ENCODE results near the gene MYO15B. TPM values are rescaled to one million over a fixed set of nuclear protein-coding genes. Genes with fewer than 3 reads are reported as not detected.

The MYO15B gene
- total and polyA plus RNA-seq, 2 of the 13 experiments (the other 11 are each of a cell fraction or from before 2014, with no cell fraction given) = 2.8 to 8.1 TPM

DNA sequence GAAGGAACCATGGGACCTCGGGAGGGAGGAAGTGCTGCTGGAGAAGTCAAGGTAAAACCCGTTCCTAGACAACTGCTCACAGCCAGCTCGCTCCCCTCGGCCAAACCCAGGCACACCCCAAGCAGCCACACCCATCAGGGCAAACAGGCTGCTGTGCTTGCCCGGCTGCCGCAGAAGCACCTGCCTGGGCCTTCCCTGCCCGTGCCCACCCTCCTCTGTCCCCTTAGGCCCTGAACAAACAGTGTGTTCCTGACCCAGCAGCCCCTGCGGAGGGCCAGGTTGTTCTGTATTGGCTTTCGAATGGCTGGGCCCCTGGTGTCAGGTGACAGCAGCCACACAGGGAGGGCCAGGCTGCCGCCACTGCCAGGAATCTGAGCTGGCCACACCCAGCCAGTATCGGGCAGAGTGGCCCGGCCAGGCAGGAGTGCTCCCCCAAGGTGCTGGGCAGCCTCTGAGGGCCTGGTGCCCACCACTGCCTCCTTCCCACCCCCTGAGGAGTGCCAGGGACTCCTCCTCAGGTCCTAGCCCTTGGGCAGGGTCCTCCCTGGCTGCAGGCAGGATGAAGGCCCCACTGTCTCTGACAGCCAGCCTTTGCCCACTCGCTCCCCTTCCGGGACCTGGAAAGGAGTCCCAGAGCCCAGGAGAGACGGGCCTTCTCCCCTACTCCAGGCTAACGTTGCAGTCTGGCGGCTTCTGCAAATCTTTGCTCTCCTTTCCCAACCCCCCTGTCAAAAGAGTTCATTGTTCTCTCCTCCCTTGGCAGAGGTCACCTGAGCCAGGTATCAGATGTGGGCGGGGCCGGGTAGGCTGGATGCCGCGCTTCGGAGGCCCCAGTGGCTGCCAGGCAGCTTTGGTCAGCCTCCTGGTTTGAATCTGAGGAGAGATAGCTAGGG is 38.1 kb upstream of the MYO15B start (continued):
- TF ChIP-seq, protein P1, sequence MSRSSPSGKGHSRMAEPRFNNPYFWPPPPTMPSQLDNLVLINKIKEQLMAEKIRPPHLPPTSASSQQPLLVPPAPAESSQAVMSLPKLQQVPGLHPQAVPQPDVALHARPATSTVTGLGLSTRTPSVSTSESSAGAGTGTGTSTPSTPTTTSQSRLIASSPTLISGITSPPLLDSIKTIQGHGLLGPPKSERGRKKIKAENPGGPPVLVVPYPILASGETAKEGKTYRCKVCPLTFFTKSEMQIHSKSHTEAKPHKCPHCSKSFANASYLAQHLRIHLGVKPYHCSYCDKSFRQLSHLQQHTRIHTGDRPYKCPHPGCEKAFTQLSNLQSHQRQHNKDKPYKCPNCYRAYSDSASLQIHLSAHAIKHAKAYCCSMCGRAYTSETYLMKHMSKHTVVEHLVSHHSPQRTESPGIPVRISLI (CRISPR knock-in tag; IDR thresholded peaks at IDR 0.05; ENCODE audit: borderline replicate concordance) = no peak; the same call in 1 of the 2 replicates
- TF ChIP-seq TAF1 (CRISPR knock-in tag; IDR thresholded peaks at IDR 0.05) = peak; percentile 61; the same call in 1 of the 2 replicates
- peak; percentile 95 for TF ChIP-seq SIX1 (CRISPR knock-in tag; IDR thresholded peaks at IDR 0.05; ENCODE audit: borderline replicate concordance)
- TF ChIP-seq KDM5B (CRISPR knock-in tag; IDR thresholded peaks at IDR 0.05; ENCODE audit: borderline replicate concordance) = peak; percentile 90
- TF ChIP-seq ZNF44 (CRISPR knock-in tag; IDR thresholded peaks at IDR 0.05) = 0 out of 2 replicates have a peak, but pooled peaks have one; percentile 81
- no peak for TF ChIP-seq CEBPB (IDR thresholded peaks at IDR 0.05; ENCODE audit: borderline replicate concordance, low read depth, low read length)
- TF ChIP-seq, protein P2, sequence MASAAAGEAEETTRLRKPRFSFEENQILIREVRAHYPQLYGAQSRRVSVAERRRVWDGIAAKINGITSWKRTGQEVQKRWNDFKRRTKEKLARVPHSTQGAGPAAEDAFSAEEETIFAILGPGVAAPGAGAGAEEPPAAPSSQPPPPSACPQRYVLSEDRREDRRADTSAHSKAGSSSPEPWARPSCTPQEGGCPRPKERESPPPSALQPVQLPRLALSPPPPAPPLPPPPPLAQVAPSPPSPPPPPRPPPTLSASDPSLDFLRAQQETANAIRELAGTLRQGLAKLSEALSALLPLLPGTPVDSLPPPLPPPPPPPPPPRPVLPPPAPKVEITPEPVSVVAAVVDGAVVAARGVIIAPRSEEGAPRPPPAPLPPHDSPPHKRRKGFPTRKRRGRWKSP (CRISPR knock-in tag; IDR thresholded peaks at IDR 0.05) = peak; percentile 92
- no peak for TF ChIP-seq GZF1 (CRISPR knock-in tag; IDR thresholded peaks at IDR 0.05)
- TF ChIP-seq, protein P3, sequence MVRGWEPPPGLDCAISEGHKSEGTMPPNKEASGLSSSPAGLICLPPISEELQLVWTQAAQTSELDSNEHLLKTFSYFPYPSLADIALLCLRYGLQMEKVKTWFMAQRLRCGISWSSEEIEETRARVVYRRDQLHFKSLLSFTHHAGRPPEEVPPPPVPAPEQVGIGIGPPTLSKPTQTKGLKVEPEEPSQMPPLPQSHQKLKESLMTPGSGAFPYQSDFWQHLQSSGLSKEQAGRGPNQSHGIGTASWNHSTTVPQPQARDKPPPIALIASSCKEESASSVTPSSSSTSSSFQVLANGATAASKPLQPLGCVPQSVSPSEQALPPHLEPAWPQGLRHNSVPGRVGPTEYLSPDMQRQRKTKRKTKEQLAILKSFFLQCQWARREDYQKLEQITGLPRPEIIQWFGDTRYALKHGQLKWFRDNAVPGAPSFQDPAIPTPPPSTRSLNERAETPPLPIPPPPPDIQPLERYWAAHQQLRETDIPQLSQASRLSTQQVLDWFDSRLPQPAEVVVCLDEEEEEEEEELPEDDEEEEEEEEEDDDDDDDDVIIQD (CRISPR knock-in tag; IDR thresholded peaks at IDR 0.05; ENCODE audit: low read depth) = peak; percentile 71; the same call in 1 of the 2 replicates
- no peak for TF ChIP-seq STAG1 (CRISPR knock-in tag; IDR thresholded peaks at IDR 0.05)
- no peak for TF ChIP-seq IKZF4 (CRISPR knock-in tag; IDR thresholded peaks at IDR 0.05; ENCODE audit: borderline replicate concordance, low read depth, not compliant biosample characterization)
- TF ChIP-seq MBD4 (IDR thresholded peaks at IDR 0.05; ENCODE audit: borderline replicate concordance, low read length) = no peak
- TF ChIP-seq SIN3B (IDR thresholded peaks at IDR 0.05; ENCODE audit: low read length) = no peak
- no peak; the same call in 1 of the 2 replicates for TF ChIP-seq GTF3A (CRISPR knock-in tag; conservative IDR thresholded peaks at IDR 0.05)
- TF ChIP-seq ATRX (CRISPR knock-in tag; IDR thresholded peaks at IDR 0.05; ENCODE audit: borderline replicate concordance) = no peak
- TF ChIP-seq NPAS2 (CRISPR knock-in tag; IDR thresholded peaks at IDR 0.05; ENCODE audit: borderline replicate concordance) = no peak
- TF ChIP-seq ZNF605 (CRISPR knock-in tag; IDR thresholded peaks at IDR 0.05) = no peak; the same call in 1 of the 2 replicates
- no peak for TF ChIP-seq TOE1 (CRISPR knock-in tag; IDR thresholded peaks at IDR 0.05)
- no peak for TF ChIP-seq REXO4 (CRISPR knock-in tag; IDR thresholded peaks at IDR 0.05; ENCODE audit: borderline replicate concordance)
- TF ChIP-seq MED8 (CRISPR knock-in tag; IDR thresholded peaks at IDR 0.05; ENCODE audit: insufficient replicate concordance) = peak; percentile 61
- TF ChIP-seq, protein P4, sequence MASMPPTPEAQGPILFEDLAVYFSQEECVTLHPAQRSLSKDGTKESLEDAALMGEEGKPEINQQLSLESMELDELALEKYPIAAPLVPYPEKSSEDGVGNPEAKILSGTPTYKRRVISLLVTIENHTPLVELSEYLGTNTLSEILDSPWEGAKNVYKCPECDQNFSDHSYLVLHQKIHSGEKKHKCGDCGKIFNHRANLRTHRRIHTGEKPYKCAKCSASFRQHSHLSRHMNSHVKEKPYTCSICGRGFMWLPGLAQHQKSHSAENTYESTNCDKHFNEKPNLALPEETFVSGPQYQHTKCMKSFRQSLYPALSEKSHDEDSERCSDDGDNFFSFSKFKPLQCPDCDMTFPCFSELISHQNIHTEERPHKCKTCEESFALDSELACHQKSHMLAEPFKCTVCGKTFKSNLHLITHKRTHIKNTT (CRISPR knock-in tag; IDR thresholded peaks at IDR 0.05) = no peak
- peak; percentile 84 for TF ChIP-seq TGIF2 (CRISPR knock-in tag; IDR thresholded peaks at IDR 0.05)
- peak; percentile 76; the same call in 1 of the 2 replicates for TF ChIP-seq CAMTA2 (CRISPR knock-in tag; IDR thresholded peaks at IDR 0.05; ENCODE audit: borderline replicate concordance)
- no peak for TF ChIP-seq ZNF839 (CRISPR knock-in tag; IDR thresholded peaks at IDR 0.05; ENCODE audit: borderline replicate concordance)
- no peak for TF ChIP-seq TP53 (CRISPR knock-in tag; conservative IDR thresholded peaks at IDR 0.05)
- TF ChIP-seq PHF20 (CRISPR knock-in tag; IDR thresholded peaks at IDR 0.05) = peak; percentile 82

All from HepG2 (cell line).